Neural cell (in vitro differentiated cells): ENCODE results near the gene TPSG1. TPM values are rescaled to one million over a fixed set of nuclear protein-coding genes. Genes with fewer than 3 reads are reported as not detected.
"Not testable (repeated sequence)": the region's sequence is repeated elsewhere in the genome, so short reads cannot be mapped to it uniquely, and the experiment has no call there.

ENCODE experiments used
- H2AFZ ChIP-seq: fragments of 200-600, 300-800 bp; sonication (generic), shearing (Covaris generic); 2 replicates; pipeline ENCODE4 v1.6.0; 2014; ENCODE audit warnings: low read depth, mild to moderate bottlenecking, antibody characterized with exemption, low read length, moderate library complexity
- H3F3A ChIP-seq: fragments of 200-600 bp; shearing (Covaris generic); 2 replicates; pipeline ENCODE4 v1.6.1; 2016; ENCODE audit warnings: mild to moderate bottlenecking, moderate library complexity, mixed read lengths, antibody characterized with exemption, low read length; ENCODE audit not compliant: insufficient read depth, poor library complexity, severe bottlenecking
- H3K27ac ChIP-seq: fragments of 200-600, 300-800 bp; sonication (generic), shearing (Covaris generic); 2 replicates; pipeline ENCODE4 v1.5.1; 2014; ENCODE audit warnings: mild to moderate bottlenecking, low read length, moderate library complexity
- H3K27me3 ChIP-seq: fragments of 300-800, 200-600 bp; sonication (generic), shearing (Covaris generic); 2 replicates; pipeline ENCODE4 v1.6.0; 2014; ENCODE audit warnings: mild to moderate bottlenecking, low read depth, low read length, moderate library complexity; ENCODE audit not compliant: insufficient read depth
- H3K36me3 ChIP-seq: fragments of 300-800, 200-600 bp; sonication (generic), shearing (Covaris generic); 2 replicates; pipeline ENCODE4 v1.5.1; 2014; ENCODE audit warnings: mild to moderate bottlenecking, antibody characterized with exemption, low read length, moderate library complexity; ENCODE audit not compliant: insufficient read depth
- H3K4me2 ChIP-seq: fragments of 300-800, 200-600 bp; sonication (generic), shearing (Covaris generic); 2 replicates; pipeline ENCODE4 v1.6.0; 2014; ENCODE audit warnings: mild to moderate bottlenecking, low read length
- H3K4me3 ChIP-seq: fragments of 300-800, 200-600 bp; sonication (generic), shearing (Covaris generic); 2 replicates; pipeline ENCODE4 v1.5.1; 2014; ENCODE audit warnings: mild to moderate bottlenecking, low read length, moderate library complexity
- H3K79me2 ChIP-seq: fragments of 200-600 bp; shearing (Covaris generic); replicated peaks from 2 replicates; pipeline ENCODE4 v1.6.0; 2014; ENCODE audit warnings: mild to moderate bottlenecking, low read length, moderate library complexity; ENCODE audit not compliant: insufficient read depth
- H3K9ac ChIP-seq: fragments of 300-800, 200-600 bp; sonication (generic), shearing (Covaris generic); 2 replicates; pipeline ENCODE4 v1.6.1; 2016; ENCODE audit warnings: mild to moderate bottlenecking, low read length, mixed read lengths
- H3K9me2 ChIP-seq: fragments of 200-600 bp; shearing (Covaris generic); 2 replicates; pipeline ENCODE4 v1.6.1; 2016; ENCODE audit warnings: mild to moderate bottlenecking, low read length, mixed read lengths; ENCODE audit not compliant: insufficient read depth
- H3K9me3 ChIP-seq: fragments of 200-600, 300-800 bp; sonication (generic), shearing (Covaris generic); 2 replicates; pipeline ENCODE4 v1.6.1; 2016; ENCODE audit warnings: mild to moderate bottlenecking, mixed run types, low read length, moderate library complexity, mixed read lengths
- H4K20me1 ChIP-seq: fragments of 200-600 bp; shearing (Covaris generic); 2 replicates; pipeline ENCODE4 v1.6.1; 2016; ENCODE audit warnings: mild to moderate bottlenecking, mixed run types; ENCODE audit not compliant: insufficient read depth
- CTCF ChIP-seq: fragments of 450-650 bp; IDR thresholded peaks from 2 replicates; pipeline ENCODE4 v1.5.1; 2014; ENCODE audit warnings: antibody characterized with exemption, mild to moderate bottlenecking, moderate library complexity; ENCODE audit not compliant: poor library complexity, severe bottlenecking
- EP300 ChIP-seq: fragments of 450-650 bp; conservative IDR thresholded peaks from 2 replicates; pipeline ENCODE4 v1.6.1; 2014; ENCODE audit warnings: antibody characterized with exemption, mild to moderate bottlenecking, moderate library complexity; ENCODE audit not compliant: poor library complexity, severe bottlenecking
- EZH2 ChIP-seq: fragments of 200-600, 300-800 bp; shearing (Covaris generic), sonication (generic); IDR thresholded peaks from 2 replicates; pipeline ENCODE4 v1.6.1; 2014; ENCODE audit warnings: antibody characterized with exemption, low read length, borderline replicate concordance, mild to moderate bottlenecking; ENCODE audit not compliant: insufficient read depth, poor library complexity, severe bottlenecking
- MXI1 ChIP-seq: fragments of 450-650 bp; conservative IDR thresholded peaks from 2 replicates; pipeline ENCODE4 v1.6.1; 2014; ENCODE audit warnings: antibody characterized with exemption, mild to moderate bottlenecking; ENCODE audit not compliant: poor library complexity, severe bottlenecking
- POLR2AphosphoS5 ChIP-seq: IDR thresholded peaks from 2 replicates; pipeline ENCODE4 v1.6.1; 2012
- RAD21 ChIP-seq: fragments of 450-650 bp; conservative IDR thresholded peaks from 2 replicates; pipeline ENCODE4 v1.6.1; 2014; ENCODE audit warnings: antibody characterized with exemption, mild to moderate bottlenecking, moderate library complexity
- SMC3 ChIP-seq: fragments of 450-650 bp; conservative IDR thresholded peaks from 2 replicates; pipeline ENCODE4 v1.6.1; 2014; ENCODE audit warnings: antibody characterized with exemption, mild to moderate bottlenecking, moderate library complexity; ENCODE audit not compliant: poor library complexity
- TAF1 ChIP-seq: IDR thresholded peaks from 2 replicates; pipeline ENCODE4 v1.6.1; 2012; ENCODE audit warnings: low read depth
- polyA plus RNA-seq: library from polyadenylated mRNA; depleted of rRNA; stranded (reverse); fragments of >200 nt; gene quantifications from 2 replicates; pipeline ENCODE4 v1.2.3, GENCODE V29; 2014
- TF ChIP-seq, protein P1 (sequence below): IDR thresholded peaks from 2 replicates; pipeline ENCODE4 v1.6.1; 2012; ENCODE audit warnings: borderline replicate concordance

Gene TPSG1
- polyA plus RNA-seq, 1 donor from 2014 or later = not detected

- no peak overlapping the region for H3K4me3 ChIP-seq
- H3K27ac ChIP-seq = no peak overlapping the region
- no peak for TF ChIP-seq EP300
- H3F3A ChIP-seq = no peaks in the 10 kb centered on the region
- no peaks in the 10 kb centered on the region for H3K36me3 ChIP-seq
- H3K9me2 ChIP-seq = no peaks in the 10 kb centered on the region
- H2AFZ ChIP-seq = no peak overlapping the region
- no peak overlapping the region for H3K9ac ChIP-seq
- no peaks in the 10 kb centered on the region for H3K27me3 ChIP-seq
- no peaks in the 10 kb centered on the region for H3K79me2 ChIP-seq
- no peaks in the 10 kb centered on the region for H3K9me3 ChIP-seq
- H3K4me2 ChIP-seq = no peak overlapping the region
- H4K20me1 ChIP-seq = no peaks in the 10 kb centered on the region
Measured at GRCh38 chr16:1193143-1193824, 31.8 kb downstream of the TPSG1 start.

DNA sequence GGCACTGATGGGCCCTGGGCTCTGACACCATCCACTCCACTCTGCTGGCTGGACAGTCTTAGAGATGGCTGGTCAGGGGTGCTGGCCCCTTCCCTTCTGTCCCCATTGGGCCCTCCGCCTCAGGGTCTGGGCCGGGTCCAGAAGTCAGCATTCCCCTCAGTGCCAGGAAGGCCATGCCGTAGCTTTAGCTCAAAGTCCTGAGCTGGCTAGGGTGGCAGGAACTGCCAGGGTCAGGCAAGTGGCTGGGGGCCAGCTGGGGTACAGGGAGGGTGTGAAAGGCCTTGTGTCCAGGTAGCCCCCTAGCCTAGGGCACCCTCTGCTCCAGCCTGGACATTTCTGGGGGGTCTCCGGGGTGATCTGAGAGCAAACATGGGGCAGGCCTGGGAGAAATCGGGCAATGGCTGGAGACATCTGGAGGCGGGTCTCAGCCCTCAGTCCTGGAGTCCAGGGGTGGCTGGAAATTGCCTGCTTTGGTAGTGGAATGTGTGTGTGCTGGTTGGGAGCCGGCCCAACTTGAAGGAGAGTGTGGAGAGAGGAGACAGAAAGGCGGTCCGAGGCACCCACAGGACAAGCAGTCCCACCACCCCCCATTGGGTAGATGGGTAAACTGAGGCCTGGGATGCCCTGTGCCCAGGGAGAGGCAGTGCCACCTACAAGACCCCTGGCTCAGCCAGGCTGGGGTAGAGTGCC is 32.5 kb downstream of the TPSG1 start:
- TF ChIP-seq, protein P1, sequence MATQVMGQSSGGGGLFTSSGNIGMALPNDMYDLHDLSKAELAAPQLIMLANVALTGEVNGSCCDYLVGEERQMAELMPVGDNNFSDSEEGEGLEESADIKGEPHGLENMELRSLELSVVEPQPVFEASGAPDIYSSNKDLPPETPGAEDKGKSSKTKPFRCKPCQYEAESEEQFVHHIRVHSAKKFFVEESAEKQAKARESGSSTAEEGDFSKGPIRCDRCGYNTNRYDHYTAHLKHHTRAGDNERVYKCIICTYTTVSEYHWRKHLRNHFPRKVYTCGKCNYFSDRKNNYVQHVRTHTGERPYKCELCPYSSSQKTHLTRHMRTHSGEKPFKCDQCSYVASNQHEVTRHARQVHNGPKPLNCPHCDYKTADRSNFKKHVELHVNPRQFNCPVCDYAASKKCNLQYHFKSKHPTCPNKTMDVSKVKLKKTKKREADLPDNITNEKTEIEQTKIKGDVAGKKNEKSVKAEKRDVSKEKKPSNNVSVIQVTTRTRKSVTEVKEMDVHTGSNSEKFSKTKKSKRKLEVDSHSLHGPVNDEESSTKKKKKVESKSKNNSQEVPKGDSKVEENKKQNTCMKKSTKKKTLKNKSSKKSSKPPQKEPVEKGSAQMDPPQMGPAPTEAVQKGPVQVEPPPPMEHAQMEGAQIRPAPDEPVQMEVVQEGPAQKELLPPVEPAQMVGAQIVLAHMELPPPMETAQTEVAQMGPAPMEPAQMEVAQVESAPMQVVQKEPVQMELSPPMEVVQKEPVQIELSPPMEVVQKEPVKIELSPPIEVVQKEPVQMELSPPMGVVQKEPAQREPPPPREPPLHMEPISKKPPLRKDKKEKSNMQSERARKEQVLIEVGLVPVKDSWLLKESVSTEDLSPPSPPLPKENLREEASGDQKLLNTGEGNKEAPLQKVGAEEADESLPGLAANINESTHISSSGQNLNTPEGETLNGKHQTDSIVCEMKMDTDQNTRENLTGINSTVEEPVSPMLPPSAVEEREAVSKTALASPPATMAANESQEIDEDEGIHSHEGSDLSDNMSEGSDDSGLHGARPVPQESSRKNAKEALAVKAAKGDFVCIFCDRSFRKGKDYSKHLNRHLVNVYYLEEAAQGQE = no peak
- no peak for TF ChIP-seq POLR2AphosphoS5
- TF ChIP-seq CTCF = no peak
- TF ChIP-seq SMC3 = no peak
- no peak for TF ChIP-seq EP300
- TF ChIP-seq EZH2 = no peak
- TF ChIP-seq RAD21 = no peak
- no peak for TF ChIP-seq TAF1
- TF ChIP-seq MXI1 = no peak
- no peaks in the 10 kb centered on the region for H3K27me3 ChIP-seq
- H3K79me2 ChIP-seq = no peaks in the 10 kb centered on the region
- H3K9me2 ChIP-seq = no peaks in the 10 kb centered on the region
- H3K9me3 ChIP-seq = no peaks in the 10 kb centered on the region
- H4K20me1 ChIP-seq = no peaks in the 10 kb centered on the region
- H3K4me2 ChIP-seq = no peak overlapping the region
- H3K4me3 ChIP-seq = no peak overlapping the region
- H3K27ac ChIP-seq = no peak overlapping the region
- H3F3A ChIP-seq = no peaks in the 10 kb centered on the region
- no peaks in the 10 kb centered on the region for H3K36me3 ChIP-seq
- H3K9ac ChIP-seq = no peak overlapping the region
- H2AFZ ChIP-seq = no peak overlapping the region

DNA sequence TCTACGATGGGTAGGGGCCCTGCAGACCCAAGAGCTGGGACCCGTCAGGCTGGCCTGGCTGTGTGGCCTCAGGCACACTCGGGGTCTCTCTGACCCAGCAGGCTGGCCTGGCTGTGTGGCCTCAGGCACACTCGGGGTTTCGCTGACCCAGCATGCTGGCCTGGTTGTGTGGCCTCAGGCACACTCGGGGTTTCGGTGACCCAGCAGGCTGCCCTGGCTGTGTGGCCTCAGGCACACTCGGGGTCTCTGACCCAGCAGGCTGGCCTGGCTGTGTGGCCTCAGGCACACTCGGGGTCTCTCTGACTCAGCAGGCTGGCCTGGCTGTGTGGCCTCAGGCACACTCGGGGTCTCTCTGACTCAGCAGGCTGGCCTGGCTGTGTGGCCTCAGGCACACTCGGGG is 34.3 kb downstream of the TPSG1 start:
- H3K79me2 ChIP-seq, H2AFZ ChIP-seq, H3K9ac ChIP-seq, H3K4me2 ChIP-seq, H3K4me3 ChIP-seq, H3K9me2 ChIP-seq, H3F3A ChIP-seq, H4K20me1 ChIP-seq, H3K27ac ChIP-seq, H3K36me3 ChIP-seq, H3K9me3 ChIP-seq, H3K27me3 ChIP-seq: not testable (repeated sequence)
